A673 (cell line): ENCODE results near the gene TMEM271.

ENCODE experiments used
- EZH2 ChIP-seq: fragments of 200-600 bp; sonication (generic); IDR thresholded peaks from 2 replicates; pipeline ENCODE4 v1.6.1; 2017; ENCODE audit warnings: borderline replicate concordance, low read depth, mild to moderate bottlenecking, mixed read lengths, antibody characterized with exemption, low read length; ENCODE audit not compliant: poor library complexity, severe bottlenecking
- TF ChIP-seq, protein P1 (sequence below): fragments of 300-800, 200-600 bp; sonication (generic); conservative IDR thresholded peaks from 2 replicates; pipeline ENCODE4 v1.5.1; 2017; ENCODE audit warnings: low read depth, mild to moderate bottlenecking, antibody characterized with exemption, low read length, moderate library complexity, mixed read lengths

DNA sequence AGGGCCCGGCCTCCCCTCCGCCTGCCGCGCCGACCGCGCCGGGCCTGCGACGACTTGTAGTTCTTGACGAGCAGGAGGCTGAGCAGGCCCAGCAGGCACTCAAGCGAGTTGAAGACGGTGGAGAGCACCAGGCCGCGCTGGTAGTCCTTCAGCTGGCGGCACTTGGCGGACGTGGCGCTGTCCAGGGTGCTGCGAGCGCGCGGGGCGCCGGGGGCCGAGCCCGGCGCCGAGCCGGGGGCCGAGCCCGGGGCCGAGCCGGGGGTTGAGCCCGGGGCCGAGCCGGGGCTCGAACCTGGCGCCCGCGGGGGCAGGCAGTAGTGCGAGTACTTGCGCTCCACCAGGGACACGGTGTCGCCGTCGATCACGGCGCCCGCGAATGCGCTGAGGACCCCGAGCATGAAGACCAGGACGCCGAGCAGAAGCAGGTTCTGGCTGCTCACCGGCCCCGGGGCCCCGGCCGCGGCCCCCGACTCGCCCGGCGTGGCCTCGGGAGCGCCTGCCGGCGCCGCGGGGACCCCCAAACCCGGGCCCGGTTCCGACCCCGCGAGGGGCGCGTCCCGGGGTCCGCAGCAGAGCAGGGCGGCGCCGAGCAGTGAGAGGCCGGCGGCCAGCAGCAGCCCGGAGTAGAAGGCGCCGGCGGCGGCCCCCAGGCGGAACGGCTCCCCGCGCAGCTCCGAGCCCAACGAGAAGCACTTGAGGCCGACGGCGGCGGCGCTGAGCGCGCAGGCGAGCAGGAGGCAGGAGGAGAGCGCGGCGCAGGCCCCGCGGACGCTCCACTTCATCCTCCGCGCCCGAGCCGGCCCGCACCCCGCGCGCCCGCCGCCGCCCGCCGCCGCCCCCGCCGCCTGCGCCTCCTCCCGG, 584 bp downstream of the TMEM271 start:
- TF ChIP-seq, protein P1, sequence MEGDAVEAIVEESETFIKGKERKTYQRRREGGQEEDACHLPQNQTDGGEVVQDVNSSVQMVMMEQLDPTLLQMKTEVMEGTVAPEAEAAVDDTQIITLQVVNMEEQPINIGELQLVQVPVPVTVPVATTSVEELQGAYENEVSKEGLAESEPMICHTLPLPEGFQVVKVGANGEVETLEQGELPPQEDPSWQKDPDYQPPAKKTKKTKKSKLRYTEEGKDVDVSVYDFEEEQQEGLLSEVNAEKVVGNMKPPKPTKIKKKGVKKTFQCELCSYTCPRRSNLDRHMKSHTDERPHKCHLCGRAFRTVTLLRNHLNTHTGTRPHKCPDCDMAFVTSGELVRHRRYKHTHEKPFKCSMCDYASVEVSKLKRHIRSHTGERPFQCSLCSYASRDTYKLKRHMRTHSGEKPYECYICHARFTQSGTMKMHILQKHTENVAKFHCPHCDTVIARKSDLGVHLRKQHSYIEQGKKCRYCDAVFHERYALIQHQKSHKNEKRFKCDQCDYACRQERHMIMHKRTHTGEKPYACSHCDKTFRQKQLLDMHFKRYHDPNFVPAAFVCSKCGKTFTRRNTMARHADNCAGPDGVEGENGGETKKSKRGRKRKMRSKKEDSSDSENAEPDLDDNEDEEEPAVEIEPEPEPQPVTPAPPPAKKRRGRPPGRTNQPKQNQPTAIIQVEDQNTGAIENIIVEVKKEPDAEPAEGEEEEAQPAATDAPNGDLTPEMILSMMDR, result no peak
- TF ChIP-seq EZH2, result no peak
